GM12891 (cell line): ENCODE data around the gene IL1RAPL1.
"Not testable (repeated sequence)": the region's sequence is repeated elsewhere in the genome, so short reads cannot be mapped to it uniquely, and the experiment has no call there.

Experiments
- POLR2A ChIP-seq: IDR thresholded peaks from 2 replicates; pipeline ENCODE4 v1.6.1; 2011; ENCODE audit warnings: low read depth, low read length, control low read depth
- POLR2AphosphoS5 ChIP-seq: IDR thresholded peaks from 2 replicates; pipeline ENCODE4 v1.6.1; 2011; ENCODE audit warnings: low read depth, low read length, control low read depth
- SPI1 ChIP-seq: IDR thresholded peaks from 2 replicates; pipeline ENCODE4 v1.6.1; 2011; ENCODE audit warnings: low read depth, low read length, control low read depth
- TAF1 ChIP-seq: IDR thresholded peaks from 2 replicates; pipeline ENCODE4 v1.6.1; 2011; ENCODE audit warnings: low read depth, low read length, control low read depth

DNA sequence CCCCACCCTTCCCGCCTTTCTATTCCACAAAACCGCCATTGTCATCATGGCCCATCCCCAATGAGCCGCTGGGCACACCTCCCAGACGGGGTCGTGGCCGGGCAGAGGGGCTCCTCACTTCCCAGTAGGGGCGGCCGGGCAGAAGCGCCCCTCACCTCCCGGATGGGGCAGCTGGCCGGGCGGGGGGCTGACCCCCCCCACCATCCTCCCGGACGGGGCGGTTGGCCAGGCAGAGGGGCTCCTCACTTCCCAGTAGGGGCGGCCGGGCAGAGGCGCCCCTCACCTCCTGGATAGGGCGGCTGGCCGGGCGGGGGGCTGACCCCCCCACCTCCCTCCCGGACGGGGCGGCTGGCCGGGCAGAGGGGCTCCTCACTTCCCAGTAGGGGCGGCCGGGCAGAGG lies 745.8 kb downstream of the IL1RAPL1 start:
- not testable (repeated sequence) for TF ChIP-seq POLR2AphosphoS5, POLR2A, SPI1, TAF1
